Effector CD4-positive, alpha-beta T cell (primary cell): ENCODE results near the gene PRKCB.

Experiments used
- DNase-seq: peaks from one replicate; pipeline ENCODE4 v3.0.0-alpha.2; 2020

The PRKCB gene

DNA sequence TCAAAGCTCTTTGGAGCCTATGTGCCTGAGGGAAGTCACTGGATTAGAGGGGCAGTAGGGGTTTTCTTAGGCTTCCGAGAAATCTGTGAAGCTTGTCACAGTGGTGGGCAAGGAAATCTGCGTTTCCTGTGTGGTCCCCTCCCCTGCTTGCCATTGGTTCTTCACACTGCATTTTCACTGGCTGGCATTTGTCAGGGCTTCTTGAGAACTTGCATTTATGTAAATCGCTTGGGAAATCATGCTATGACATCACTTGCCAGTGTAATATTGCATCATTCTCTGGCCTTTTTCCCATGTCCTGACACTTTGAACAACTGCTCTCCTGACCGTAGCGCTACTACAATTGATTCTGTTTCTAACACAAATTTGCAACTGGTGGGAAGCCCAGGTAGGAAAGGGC is 422.2 kb downstream of the PRKCB start:
- no peak for DNase-seq

DNA sequence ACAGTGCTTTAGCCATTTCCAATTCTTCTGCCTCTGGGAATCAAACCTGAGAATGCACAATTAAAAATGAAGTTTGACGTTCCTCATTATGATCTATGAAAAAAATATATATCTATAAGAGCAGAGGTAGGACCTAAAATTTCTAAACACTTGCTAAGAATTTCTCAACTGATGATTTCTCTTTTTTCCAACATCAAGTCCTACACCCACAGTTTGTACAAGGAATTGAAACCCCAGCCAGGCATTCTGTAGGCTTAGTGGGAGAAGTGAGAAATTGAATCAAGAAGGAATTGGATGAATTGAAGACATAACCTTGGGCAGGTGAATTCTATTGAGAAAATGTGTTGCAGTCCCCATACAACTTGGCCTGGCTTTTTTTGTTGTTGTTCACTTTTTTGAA is 423.0 kb downstream of the PRKCB start:
- no peak for DNase-seq

DNA sequence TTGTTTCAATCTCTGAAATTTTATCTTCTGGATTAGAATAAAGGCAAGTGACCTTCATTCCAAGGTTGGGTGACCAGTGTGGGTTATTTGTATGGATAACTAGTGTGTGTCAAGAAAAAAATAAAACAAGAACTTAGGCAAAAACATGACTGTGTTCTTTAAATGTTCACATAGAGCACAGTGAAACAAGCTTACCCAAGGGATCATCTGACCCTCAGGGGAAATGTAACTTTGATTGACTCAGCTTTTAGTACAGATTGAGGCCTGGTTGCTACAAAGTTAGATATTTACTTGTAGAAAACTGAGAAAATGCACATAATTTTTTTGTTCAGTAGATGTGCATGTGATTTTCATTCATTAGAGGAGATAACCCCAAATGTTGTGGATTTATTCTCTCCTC is 427.0 kb downstream of the PRKCB start:
- no peak for DNase-seq
